Muscle of arm (tissue), 14 donors: ENCODE results near the gene MCOLN1. TPM values are rescaled to one million over a fixed set of nuclear protein-coding genes. Genes with fewer than 3 reads are reported as not detected.

Experiments used
- DNase-seq: peaks from one replicate; pipeline ENCODE4 v3.0.0-alpha.2; 2013
- long read RNA-seq, 11 donors: transcript quantifications; one replicate each; lab custom pipeline, GENCODE V29; 2026
- polyA plus RNA-seq, 12 donors: library from polyadenylated mRNA; unstranded; fragments of 120-200 nt; gene quantifications; one replicate each; pipeline ENCODE4 v1.2.1, GENCODE V29; 2013; ENCODE audit not compliant: insufficient read length in 12 of 12

Gene MCOLN1
- 10 to 100 TPM in 10 of 12 donors, 1 to 10 TPM in 1, not detected in 1; 9.7 to 16.7 (median 10.8) TPM for polyA plus RNA-seq
- long read RNA-seq, donor 1, partial matches to known transcripts, result 0 of 6 reads
- long read RNA-seq, donor 1, other reads (novel, unspliced or antisense), result 0 of 6 reads
- long read RNA-seq, donor 2, partial matches to known transcripts, result 0 of 3 reads
- long read RNA-seq, donor 2, other reads (novel, unspliced or antisense), result 0 of 3 reads
- long read RNA-seq, donor 3, partial matches to known transcripts, result 0 of 1 reads
- long read RNA-seq, donor 3, other reads (novel, unspliced or antisense), result 0 of 1 reads
- long read RNA-seq, donor 4, partial matches to known transcripts, result 0 of 3 reads
- long read RNA-seq, donor 4, other reads (novel, unspliced or antisense), result 0 of 3 reads
- long read RNA-seq, donor 5, partial matches to known transcripts, result 5 of 10 reads
- long read RNA-seq, donor 5, other reads (novel, unspliced or antisense), result 0 of 10 reads
- long read RNA-seq, donor 6, partial matches to known transcripts, result 0 of 1 reads
- long read RNA-seq, donor 6, other reads (novel, unspliced or antisense), result 0 of 1 reads
- long read RNA-seq, donor 7, partial matches to known transcripts, result 0 of 4 reads
- long read RNA-seq, donor 7, other reads (novel, unspliced or antisense), result 0 of 4 reads
- long read RNA-seq, donor 8, partial matches to known transcripts, result 0 of 2 reads
- long read RNA-seq, donor 8, other reads (novel, unspliced or antisense), result 0 of 2 reads
- long read RNA-seq, donor 9, partial matches to known transcripts, result 0 of 3 reads
- long read RNA-seq, donor 9, other reads (novel, unspliced or antisense), result 0 of 3 reads
- long read RNA-seq, donor 10, partial matches to known transcripts, result 5 of 8 reads
- long read RNA-seq, donor 10, other reads (novel, unspliced or antisense), result 0 of 8 reads
- long read RNA-seq, donor 11, partial matches to known transcripts, result 0 of 4 reads
- long read RNA-seq, donor 11, other reads (novel, unspliced or antisense), result 0 of 4 reads

- peak; percentile 99 for DNase-seq
Observed at GRCh38 chr19:7522072-7522922, at the start of gene MCOLN1. Gene MCOLN1, plus strand, starts transcription at chr19:7522624. Its CDS starts 127 bp downstream, at chr19:7522751.

DNA sequence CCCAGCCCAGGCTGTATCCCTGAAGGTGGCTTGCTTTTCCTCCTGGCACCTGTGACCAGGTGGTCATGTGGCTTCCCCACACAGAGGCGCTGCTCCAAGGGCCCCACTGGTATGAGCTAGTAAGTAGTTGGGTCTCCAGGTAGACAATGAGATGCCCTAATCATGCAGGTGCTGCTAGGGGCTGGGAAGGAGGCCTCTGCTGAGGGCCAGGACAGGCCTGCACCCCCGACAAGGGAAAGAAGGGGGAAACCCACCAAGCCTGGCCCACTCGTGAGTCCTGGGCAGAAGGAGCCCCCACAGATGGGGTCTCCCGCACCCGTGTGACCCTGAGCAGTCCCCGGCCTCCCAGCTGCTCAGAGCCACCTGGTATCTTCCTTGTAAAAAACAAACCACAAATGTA lies 46.8 kb upstream of the MCOLN1 start:
- DNase-seq, result no peak

DNA sequence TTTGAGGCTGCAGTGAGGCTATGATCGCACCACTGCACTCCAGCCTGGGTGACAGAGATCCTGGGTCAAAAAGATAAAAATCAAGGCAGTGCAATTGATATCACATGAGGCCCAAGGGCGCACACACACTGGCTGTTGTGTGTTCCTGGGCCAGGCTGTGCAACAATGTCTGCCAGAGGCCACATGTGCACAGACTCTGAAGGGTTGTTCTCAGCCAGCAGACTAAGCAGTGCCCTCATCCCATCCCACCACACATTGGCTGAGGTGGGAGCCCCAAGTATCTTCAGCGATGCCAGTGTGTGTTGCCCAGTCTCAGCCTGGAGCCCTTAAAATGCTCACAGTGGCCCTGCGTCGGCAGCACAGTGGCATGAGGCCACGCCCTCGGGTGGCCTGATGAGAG lies 46.2 kb upstream of the MCOLN1 start:
- no peak for DNase-seq

GRCh38 chr19:7476777-7477494 lies 45.5 kb upstream of the MCOLN1 start:
- no peak for DNase-seq

DNA sequence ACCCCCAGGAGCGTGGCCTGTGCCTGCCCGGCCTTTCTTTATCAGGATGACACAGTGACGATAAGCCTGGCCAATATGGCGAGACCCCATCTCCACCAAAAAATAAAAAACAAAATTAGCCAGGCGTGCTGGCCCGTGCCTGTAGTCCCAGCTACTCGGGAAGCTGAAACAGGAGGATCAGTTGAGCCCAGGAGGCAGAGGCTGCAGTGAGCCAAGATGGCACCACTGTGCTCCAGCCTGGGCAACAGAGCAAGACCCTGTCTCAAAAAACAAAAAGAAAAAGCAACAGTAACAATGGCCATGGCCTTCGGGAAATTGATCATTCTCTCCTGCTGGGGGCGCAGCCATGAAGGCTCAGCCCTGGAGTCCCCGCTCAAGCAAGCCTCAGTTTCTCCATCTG lies 44.7 kb upstream of the MCOLN1 start:
- DNase-seq, result no peak

GRCh38 chr19:7478173-7478842 lies 44.1 kb upstream of the MCOLN1 start:
- no peak for DNase-seq

GRCh38 chr19:7478843-7479227 lies 43.6 kb upstream of the MCOLN1 start:
- no peak for DNase-seq

DNA sequence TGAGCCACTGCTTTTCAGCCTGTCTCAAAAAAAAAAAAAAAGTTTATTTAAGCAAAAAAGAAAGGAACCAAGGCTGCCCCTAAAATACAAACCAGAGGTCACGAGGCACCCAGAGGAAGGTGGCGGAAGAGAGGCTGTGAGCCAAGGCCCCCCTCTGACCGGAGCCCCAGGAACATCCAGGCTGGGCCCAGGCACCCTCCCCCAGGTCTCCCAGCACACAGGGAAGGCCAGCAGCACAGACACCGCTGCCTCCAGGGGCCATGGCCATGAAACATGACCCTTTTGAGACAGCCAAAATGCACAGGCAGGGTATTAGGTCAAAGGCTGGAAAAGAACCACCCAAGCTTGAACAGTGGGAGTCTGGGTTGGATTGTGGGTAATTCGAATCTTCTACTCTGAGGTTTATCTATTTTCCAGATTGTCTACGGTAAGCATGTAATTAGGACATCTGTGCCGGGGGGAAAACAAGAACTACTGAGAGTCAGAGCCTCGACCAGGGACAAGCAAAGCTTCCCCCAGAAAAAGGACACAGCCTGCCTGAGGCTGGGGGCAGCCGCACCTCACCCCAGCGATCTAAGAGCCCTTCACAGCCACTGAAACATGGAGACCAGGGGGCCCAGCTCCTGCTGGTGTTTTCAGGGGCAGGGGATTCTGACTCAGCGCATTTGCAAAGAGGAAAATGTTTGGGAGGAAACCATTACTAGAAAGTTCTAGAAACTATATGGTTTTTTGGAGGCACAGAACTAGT lies 42.0 kb upstream of the MCOLN1 start:
- no peak for DNase-seq

DNA sequence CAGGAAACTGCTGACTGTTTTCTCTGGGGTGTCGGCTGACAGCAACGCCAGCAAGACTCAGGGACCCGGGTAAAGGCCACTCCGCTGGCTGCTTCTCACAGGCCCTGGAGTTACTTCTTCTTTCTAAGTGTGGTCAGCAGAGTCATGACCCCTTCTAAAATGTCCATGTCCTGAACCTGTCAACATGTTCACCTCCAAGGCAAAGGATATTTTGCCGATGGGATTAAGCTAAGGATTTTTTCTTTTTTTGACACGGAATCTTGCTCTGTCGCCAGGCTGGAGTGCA lies 41.5 kb upstream of the MCOLN1 start:
- DNase-seq, result no peak

- no peak for DNase-seq
Observed at GRCh38 chr19:7482584-7483439, 39.6 kb upstream of the MCOLN1 start.

DNA sequence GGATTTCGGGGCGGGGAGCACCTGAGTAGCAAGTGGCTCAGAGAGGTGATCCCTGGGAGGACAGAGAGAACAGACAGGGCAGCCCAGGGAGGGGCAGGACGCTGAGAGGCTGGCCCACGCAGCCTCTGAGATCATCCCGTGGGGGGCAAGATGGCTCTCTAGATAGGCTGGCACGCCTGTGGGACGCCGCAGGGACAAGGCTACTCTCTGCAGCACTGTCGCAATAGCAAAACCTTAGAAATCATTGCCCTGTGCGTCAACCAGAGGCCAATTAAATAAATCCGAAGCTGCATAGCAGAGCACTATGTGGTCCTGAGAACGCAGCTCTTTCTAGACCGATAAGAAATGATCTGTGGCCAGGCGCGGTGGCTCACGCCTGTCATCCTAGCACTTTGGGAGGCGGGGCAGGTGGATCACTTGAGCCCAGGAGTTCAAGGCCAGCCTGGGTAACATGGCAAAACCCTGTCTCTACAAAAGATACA lies 38.7 kb upstream of the MCOLN1 start:
- no peak for DNase-seq

- no peak for DNase-seq
Observed at GRCh38 chr19:7486923-7487322, 35.5 kb upstream of the MCOLN1 start.

- DNase-seq, result peak; percentile 93
Observed at GRCh38 chr19:7488736-7489353, 33.6 kb upstream of the MCOLN1 start, which contains the start of gene PEX11G. Gene PEX11G, minus strand, starts transcription at chr19:7489035. Its CDS starts 25 bp downstream, at chr19:7489010.

GRCh38 chr19:7489609-7490044 lies 32.8 kb upstream of the MCOLN1 start:
- DNase-seq, result no peak

DNA sequence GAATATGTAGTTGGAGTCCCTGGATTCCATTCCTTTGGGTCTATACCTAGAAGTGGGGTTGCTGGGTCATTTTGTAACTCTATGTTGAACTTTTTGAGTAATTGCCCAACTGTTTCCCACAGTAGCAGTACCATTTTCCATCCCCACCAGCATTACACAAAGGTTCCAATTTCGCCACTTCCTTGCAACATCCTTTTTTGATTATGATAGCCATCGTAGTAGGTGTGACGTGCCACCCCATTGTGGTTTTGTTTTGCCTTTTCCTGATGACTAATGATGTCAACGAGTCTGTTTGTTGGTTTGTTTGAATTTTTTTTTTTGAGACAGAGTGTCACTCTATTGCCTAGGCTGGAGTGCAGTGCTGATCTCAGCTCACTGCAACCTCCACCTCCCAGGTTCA lies 30.3 kb upstream of the MCOLN1 start:
- no peak for DNase-seq

GRCh38 chr19:7492558-7492957 lies 29.9 kb upstream of the MCOLN1 start:
- DNase-seq, result no peak

- DNase-seq, result no peak
Observed at GRCh38 chr19:7494416-7495098, 27.9 kb upstream of the MCOLN1 start.
